ENCODE data around the gene LINGO4. TPM values are rescaled to one million over a fixed set of nuclear protein-coding genes. Genes with fewer than 3 reads are reported as not detected.

Gene LINGO4
- total RNA-seq, 4 donors from 2014 or later = not detected

- TF ChIP-seq, protein P1, sequence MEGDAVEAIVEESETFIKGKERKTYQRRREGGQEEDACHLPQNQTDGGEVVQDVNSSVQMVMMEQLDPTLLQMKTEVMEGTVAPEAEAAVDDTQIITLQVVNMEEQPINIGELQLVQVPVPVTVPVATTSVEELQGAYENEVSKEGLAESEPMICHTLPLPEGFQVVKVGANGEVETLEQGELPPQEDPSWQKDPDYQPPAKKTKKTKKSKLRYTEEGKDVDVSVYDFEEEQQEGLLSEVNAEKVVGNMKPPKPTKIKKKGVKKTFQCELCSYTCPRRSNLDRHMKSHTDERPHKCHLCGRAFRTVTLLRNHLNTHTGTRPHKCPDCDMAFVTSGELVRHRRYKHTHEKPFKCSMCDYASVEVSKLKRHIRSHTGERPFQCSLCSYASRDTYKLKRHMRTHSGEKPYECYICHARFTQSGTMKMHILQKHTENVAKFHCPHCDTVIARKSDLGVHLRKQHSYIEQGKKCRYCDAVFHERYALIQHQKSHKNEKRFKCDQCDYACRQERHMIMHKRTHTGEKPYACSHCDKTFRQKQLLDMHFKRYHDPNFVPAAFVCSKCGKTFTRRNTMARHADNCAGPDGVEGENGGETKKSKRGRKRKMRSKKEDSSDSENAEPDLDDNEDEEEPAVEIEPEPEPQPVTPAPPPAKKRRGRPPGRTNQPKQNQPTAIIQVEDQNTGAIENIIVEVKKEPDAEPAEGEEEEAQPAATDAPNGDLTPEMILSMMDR (IDR thresholded peaks at IDR 0.05; ENCODE audit: low read depth) = no peak
These were observed 42.0 kb downstream of the LINGO4 start, which contains the start of gene MRPL9 for GRCh38 chr1:151762941-151763921. Gene MRPL9 (minus strand): TSS chr1:151763496. CDS start chr1:151763479, 17 bp downstream.

- TF ChIP-seq, protein P1 (IDR thresholded peaks at IDR 0.05; ENCODE audit: low read depth) = no peak
These were observed 44.4 kb downstream of the LINGO4 start for GRCh38 chr1:151760597-151761385.

GRCh38 chr1:151759241-151759640 is 46.0 kb downstream of the LINGO4 start:
- TF ChIP-seq, protein P1 (IDR thresholded peaks at IDR 0.05; ENCODE audit: low read depth) = no peak

DNA sequence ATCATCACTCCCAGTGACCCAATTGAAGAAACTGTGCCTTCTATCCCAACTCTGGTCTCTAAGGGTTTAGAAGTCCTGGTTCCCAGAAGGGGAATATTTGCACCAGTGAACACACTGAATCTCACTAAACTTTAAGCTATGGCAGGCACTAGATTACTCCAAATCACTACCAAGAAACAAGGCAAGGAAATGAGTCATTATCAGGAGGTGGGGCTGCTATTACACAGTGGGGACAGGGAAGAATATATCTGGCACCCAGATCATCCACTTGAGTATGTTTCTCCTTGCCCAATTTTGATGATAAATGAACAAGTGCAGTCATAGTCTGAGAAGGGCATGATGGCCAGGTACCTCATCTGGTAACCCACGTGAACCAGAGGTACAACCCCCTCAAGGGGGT is 48.9 kb downstream of the LINGO4 start:
- TF ChIP-seq, protein P1 (IDR thresholded peaks at IDR 0.05; ENCODE audit: low read depth) = no peak

Small RNA genes lying within 50 kb of the gene (small RNA-seq; reads per million reads assigned to genes)
- 0.49 reads per million for gene RF00019

Other genes with a start within 250 kb of the LINGO4 start
- 10 to 100 TPM; 30.0 to 62.2 (median 46.6) TPM for gene SNX27, start 193.4 kb downstream of the LINGO4 start, total RNA-seq
- gene CELF3, start 88.6 kb downstream of the LINGO4 start, total RNA-seq = not detected
- gene RIIAD1, start 83.9 kb downstream of the LINGO4 start, total RNA-seq = not detected
- gene MRPL9, start 41.9 kb downstream of the LINGO4 start, total RNA-seq = 10 to 100 TPM; 52.7 to 75.7 (median 57.8) TPM
- gene TDRKH, start 14.9 kb downstream of the LINGO4 start, total RNA-seq = 10 to 100 TPM in 2 of 4 donors, 1 to 10 TPM in 2; 5.9 to 10.5 (median 8.3) TPM
- gene RORC, start 26.4 kb upstream of the LINGO4 start, total RNA-seq = 1 to 10 TPM in 3 of 4 donors, under 1 TPM in 1; 0.98 to 6.4 (median 2.9) TPM
- gene C2CD4D, start 34.4 kb upstream of the LINGO4 start, total RNA-seq = under 1 TPM in 1 of 4 donors, not detected in 3; 0.68 TPM
- gene THEM5, start 48.3 kb upstream of the LINGO4 start, total RNA-seq = not detected
- 10 to 100 TPM; 20.7 to 34.2 (median 26.5) TPM for gene THEM4, start 104.1 kb upstream of the LINGO4 start, total RNA-seq
- gene S100A10, start 188.4 kb upstream of the LINGO4 start, total RNA-seq = 100 to 1,000 TPM; 152 to 404 (median 235) TPM
- 100 to 1,000 TPM; 116 to 496 (median 319) TPM for gene S100A11, start 231.6 kb upstream of the LINGO4 start, total RNA-seq